NOMO-1 treated with DMSO at 0.1 percent for 48 hours (cell line): ENCODE measurements around the gene ESAM.
A peak's percentile ranks its signal among the peaks of the same experiment; 100 is the strongest.

ENCODE experiments used
- DNase-seq: peaks from one replicate; lab custom pipeline; 2025; ENCODE audit not compliant: unreplicated experiment; lab: John Stamatoyannopoulos, UW

Gene ESAM

GRCh38 chr11:124737638-124738305 lies 24.3 kb downstream of the ESAM start:
- DNase-seq, result no peak

DNA sequence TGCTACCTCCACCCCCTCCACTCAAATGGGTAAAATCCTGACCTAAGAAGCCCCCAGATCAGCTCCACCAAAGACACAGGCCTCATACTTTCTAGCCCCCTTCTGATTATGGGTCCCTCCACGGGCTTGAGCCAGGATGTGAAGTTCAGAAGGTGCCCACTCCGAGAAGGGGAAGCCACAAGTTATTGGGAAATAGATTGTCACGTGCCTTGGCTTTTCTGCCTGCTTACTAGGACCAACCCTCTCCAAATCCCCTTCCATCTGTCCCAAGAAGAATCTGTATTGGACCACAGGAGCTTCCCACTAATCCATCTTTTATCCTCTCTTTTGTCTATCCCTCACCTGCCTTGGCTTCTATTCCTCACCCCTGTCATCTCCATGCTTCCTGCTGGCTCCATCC lies 25.4 kb downstream of the ESAM start:
- DNase-seq, result peak; percentile 81

GRCh38 chr11:124732230-124732629 lies 29.9 kb downstream of the ESAM start:
- peak; percentile 98 for DNase-seq

- DNase-seq, result no peak
These were observed 32.5 kb downstream of the ESAM start for GRCh38 chr11:124729571-124729970.

DNA sequence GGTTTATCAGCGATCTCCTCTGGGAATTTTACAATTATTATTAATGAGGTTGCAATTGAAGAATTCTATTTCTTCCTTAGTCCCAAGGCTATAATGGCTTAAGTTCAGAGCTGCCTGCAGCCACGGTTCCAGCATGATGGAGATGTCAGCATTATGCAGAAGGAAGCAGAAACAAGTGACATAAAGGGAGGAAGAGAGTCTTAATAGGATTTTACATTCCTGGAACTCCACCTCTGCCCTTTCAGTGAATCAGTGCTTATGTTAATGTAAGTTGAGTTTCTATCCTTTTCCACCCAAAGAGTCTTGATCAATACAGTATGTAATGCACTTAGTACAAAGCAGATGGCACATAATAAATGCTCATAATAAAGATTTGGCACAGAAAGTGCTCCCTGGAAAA lies 34.0 kb downstream of the ESAM start:
- no peak for DNase-seq

- DNase-seq, result no peak
These were observed 34.6 kb downstream of the ESAM start for GRCh38 chr11:124727474-124727873.

GRCh38 chr11:124725719-124726105 lies 36.4 kb downstream of the ESAM start:
- DNase-seq, result no peak

GRCh38 chr11:124724979-124725718 lies 36.9 kb downstream of the ESAM start:
- DNase-seq, result peak; percentile 44

GRCh38 chr11:124722176-124722575 lies 39.9 kb downstream of the ESAM start:
- no peak for DNase-seq

- no peak for DNase-seq
These were observed 42.6 kb downstream of the ESAM start for GRCh38 chr11:124719534-124719933.

GRCh38 chr11:124718801-124719200 lies 43.3 kb downstream of the ESAM start:
- DNase-seq, result no peak

DNA sequence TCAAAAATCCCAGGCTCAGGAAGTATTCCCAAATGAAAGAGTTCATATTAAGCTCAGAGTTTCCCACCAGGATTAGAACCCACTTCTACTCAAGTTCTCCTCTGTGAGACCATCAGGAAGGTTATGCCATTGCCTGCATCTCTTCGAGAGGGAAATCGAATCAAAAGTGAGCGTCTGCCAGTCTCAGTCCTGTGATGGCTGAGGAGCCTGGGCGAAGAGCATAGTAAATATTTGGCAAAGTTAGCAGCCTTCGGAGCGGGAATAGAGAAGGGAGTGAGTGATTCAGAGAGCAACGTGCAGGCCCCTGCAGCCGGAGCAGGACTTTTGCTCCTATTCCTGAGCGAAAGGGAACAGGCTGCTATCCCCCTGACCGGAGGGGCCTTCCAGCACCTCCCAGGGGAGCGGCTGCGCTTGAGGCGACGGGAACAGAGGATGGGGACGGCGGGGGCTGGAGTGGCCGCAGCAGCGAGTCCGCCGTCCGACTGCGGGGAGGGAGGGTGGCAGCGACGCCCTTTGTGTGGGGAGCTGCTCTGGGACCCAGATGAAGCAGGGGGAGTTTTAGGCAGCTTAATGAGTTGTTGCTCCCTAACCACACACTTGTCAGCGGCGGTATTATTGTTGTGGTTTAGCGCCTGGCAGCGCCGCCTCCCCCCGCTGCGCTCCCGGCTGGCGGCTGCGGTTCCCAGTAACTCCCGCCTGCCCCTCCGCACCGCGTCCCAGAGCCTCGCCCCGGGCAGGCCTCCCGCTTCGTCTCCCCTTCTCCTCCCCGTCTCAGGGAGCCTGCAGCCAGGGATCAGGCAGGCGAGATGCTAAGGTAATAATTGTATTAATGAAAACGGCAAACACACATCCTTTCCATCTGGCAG lies 44.1 kb downstream of the ESAM start:
- DNase-seq, result no peak

DNA sequence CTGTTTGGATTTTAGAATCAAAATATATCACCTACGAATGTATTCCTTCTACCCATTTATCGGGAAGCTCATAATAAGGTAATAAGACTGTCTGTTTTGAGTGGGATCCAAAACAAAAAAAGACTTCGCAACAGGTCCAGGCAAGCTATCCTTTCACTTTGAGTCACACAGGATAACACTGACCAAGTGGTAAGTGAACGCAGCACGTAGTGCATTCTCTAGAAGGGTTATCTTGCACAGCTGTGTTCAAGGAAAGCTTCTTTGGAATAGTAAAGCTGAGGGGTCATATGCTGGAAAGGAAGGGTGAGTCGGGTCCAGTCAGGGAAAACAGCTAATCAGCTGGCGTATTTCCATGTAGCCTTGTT lies 44.7 kb downstream of the ESAM start:
- no peak for DNase-seq

- DNase-seq, result no peak
These were observed 45.5 kb downstream of the ESAM start for GRCh38 chr11:124716591-124716990.

GRCh38 chr11:124712392-124712791 lies 49.7 kb downstream of the ESAM start:
- no peak for DNase-seq

DNA sequence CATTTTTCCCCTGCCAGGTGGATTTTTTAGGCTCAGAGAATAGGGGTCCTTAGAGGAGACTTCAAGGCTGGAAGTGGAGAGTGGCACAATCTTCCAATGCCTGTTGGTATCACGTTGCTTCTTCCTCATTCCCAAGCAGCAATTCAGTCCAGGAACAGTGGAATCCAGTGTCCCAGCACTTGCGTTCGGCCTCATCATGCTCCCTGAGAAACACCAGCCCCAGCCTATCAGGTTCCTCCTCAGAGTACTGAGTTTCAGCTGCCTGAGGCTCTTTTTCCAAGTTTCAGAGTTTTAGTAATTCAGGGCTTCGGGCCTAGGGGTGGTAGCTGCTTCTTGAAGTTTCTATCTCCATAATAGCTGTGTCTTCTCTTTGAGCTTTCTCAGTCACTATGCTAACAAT lies 54.3 kb downstream of the ESAM start:
- no peak for DNase-seq
